GM12878 (cell line): ENCODE measurements around the gene SUMF2.
"Not testable (repeated sequence)": the region's sequence is repeated elsewhere in the genome, so short reads cannot be mapped to it uniquely, and the experiment has no call there.

ENCODE experiments used
- CEBPB ChIP-seq, 2 experiments: fragments of 150-350 bp in 1 of 2; IDR thresholded peaks; 2 replicates each; pipeline ENCODE4 v1.6.1; 2012 to 2014; ENCODE audit warnings: low read depth in 2 of 2, low read length in 2 of 2, borderline replicate concordance in 1 of 2, inconsistent platforms in 1 of 2
- ETV6 ChIP-seq, 2 experiments: fragments of 450-650 bp in 1 of 2; IDR thresholded peaks in 1 of 2; conservative IDR thresholded peaks in 1 of 2; 2 replicates each; pipeline ENCODE4 v1.6.1; 2014; ENCODE audit warnings: antibody characterized with exemption in 1 of 2, borderline replicate concordance in 1 of 2, low read depth in 1 of 2, mild to moderate bottlenecking in 1 of 2, moderate library complexity in 1 of 2
- TAF1 ChIP-seq: IDR thresholded peaks from 2 replicates; pipeline ENCODE4 v1.6.1; 2011; ENCODE audit warnings: mild to moderate bottlenecking, low read depth, low read length, borderline replicate concordance
- TCF7 ChIP-seq: IDR thresholded peaks from 2 replicates; pipeline ENCODE4 v1.6.1; 2014; ENCODE audit warnings: antibody characterized with exemption, borderline replicate concordance
- TF ChIP-seq, protein P1 (sequence below), 3 experiments: IDR thresholded peaks in 2 of 3; conservative IDR thresholded peaks in 1 of 3; 2 replicates each; pipeline ENCODE4 v1.5.1; 2011; ENCODE audit warnings: low read depth in 3 of 3, low read length in 3 of 3, mild to moderate bottlenecking in 3 of 3, control low read depth in 2 of 3, moderate library complexity in 2 of 3, inconsistent platforms in 1 of 3, mixed read lengths in 1 of 3; ENCODE audit not compliant: control insufficient read depth in 2 of 3, insufficient read depth in 1 of 3; ENCODE audit errors: extremely low read depth in 1 of 3

DNA sequence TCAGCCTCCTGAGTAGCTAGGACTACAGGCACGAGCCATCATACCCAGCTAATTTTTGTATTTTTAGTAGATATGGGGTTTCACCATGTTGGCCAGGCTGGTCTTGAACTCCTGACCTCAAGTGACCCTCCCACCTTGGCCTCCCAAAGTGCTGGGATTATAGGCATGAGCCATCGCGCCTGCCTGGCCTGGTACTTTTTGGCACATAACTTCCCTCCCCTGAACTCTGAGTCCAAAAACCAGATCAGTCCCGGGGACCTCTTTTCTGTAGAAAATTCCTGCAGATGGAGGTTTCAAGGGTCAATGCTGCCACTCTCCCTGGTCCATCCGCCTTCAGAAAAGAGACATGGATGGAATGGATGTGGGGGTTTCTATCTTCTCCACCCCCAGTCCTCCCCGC, 28.3 kb downstream of the SUMF2 start:
- TF ChIP-seq, protein P1, sequence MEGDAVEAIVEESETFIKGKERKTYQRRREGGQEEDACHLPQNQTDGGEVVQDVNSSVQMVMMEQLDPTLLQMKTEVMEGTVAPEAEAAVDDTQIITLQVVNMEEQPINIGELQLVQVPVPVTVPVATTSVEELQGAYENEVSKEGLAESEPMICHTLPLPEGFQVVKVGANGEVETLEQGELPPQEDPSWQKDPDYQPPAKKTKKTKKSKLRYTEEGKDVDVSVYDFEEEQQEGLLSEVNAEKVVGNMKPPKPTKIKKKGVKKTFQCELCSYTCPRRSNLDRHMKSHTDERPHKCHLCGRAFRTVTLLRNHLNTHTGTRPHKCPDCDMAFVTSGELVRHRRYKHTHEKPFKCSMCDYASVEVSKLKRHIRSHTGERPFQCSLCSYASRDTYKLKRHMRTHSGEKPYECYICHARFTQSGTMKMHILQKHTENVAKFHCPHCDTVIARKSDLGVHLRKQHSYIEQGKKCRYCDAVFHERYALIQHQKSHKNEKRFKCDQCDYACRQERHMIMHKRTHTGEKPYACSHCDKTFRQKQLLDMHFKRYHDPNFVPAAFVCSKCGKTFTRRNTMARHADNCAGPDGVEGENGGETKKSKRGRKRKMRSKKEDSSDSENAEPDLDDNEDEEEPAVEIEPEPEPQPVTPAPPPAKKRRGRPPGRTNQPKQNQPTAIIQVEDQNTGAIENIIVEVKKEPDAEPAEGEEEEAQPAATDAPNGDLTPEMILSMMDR (IDR thresholded peaks at IDR 0.05 in 2 of 3, conservative IDR thresholded peaks at IDR 0.05 in 1 of 3; ENCODE audit: control insufficient read depth in 2 of 3, extremely low read depth in 1 of 3, insufficient read depth in 1 of 3, low read depth in 3 of 3, low read length in 3 of 3): not testable (repeated sequence)
- TF ChIP-seq TAF1; CEBPB (IDR thresholded peaks at IDR 0.05; ENCODE audit: borderline replicate concordance in 1 of 2, low read depth in 2 of 2, low read length in 2 of 2); ETV6 (conservative IDR thresholded peaks at IDR 0.05 in 1 of 2, IDR thresholded peaks at IDR 0.05 in 1 of 2; ENCODE audit: borderline replicate concordance in 1 of 2, low read depth in 1 of 2); TCF7: not testable (repeated sequence)
